Activated CD4-positive, alpha-beta T cell treated with anti-CD3 and anti-CD28 coated beads for 36 hours (primary cell): ENCODE data around the gene RNF224. TPM values are rescaled to one million over a fixed set of nuclear protein-coding genes. Genes with fewer than 3 reads are reported as not detected.

Source experiments
- ATAC-seq: fragments of 200-7000 bp; cut with Tn5 transposase; one replicate; pipeline ENCODE4 v1.10.0; 2021; ENCODE audit warnings: mild to moderate bottlenecking, moderate library complexity
- CTCF ChIA-PET: fragments of 350-600 bp; sonication (Branson Sonifier 250); formaldehyde crosslinking; loops from one replicate; lab custom pipeline; 2021; ENCODE audit warnings: antibody characterized with exemption; lab: Charles Lee
- POLR2A ChIA-PET: fragments of 350-600 bp; sonication (Branson Sonifier 250); formaldehyde crosslinking; loops from one replicate; lab custom pipeline; 2021; ENCODE audit warnings: antibody characterized with exemption, inconsistent platforms; lab: Charles Lee
- DNase-seq: peaks from one replicate; pipeline ENCODE4 v3.0.0-alpha.2; 2020
- H3K27ac Mint-ChIP-seq: one replicate; pipeline ENCODE4 v1.8.0; 2021; ENCODE audit warnings: mixed read lengths
- H3K27me3 Mint-ChIP-seq: one replicate; pipeline ENCODE4 v1.8.0; 2021; ENCODE audit warnings: mixed read lengths
- H3K36me3 Mint-ChIP-seq: one replicate; pipeline ENCODE4 v1.8.0; 2021; ENCODE audit warnings: low read depth, mixed read lengths
- H3K4me1 Mint-ChIP-seq: one replicate; pipeline ENCODE4 v1.8.0; 2021; ENCODE audit warnings: mixed read lengths
- H3K4me3 Mint-ChIP-seq: one replicate; pipeline ENCODE4 v1.8.0; 2021; ENCODE audit warnings: mild to moderate bottlenecking, moderate library complexity, mixed read lengths
- H3K9me3 Mint-ChIP-seq: one replicate; pipeline ENCODE4 v1.8.0; 2021; ENCODE audit warnings: low read depth, mixed read lengths
- intact Hi-C, 2 experiments: fragments of 100-400 bp; cut with DNase I in 1 of 2; cut with micrococcal nuclease in 1 of 2; formaldehyde crosslinking; loops; one replicate each; pipeline versions ENCODE4 v1.14.2 to v1.15.1; 2022 to 2024; cut with DNase I, micrococcal nuclease
- total RNA-seq, 2 experiments: library from RNA; stranded (reverse); gene quantifications; one replicate each; pipeline ENCODE4 v1.2.3, GENCODE V29; 2021

RNF224 gene
- total RNA-seq, 2 experiments from 2014 or later = not detected

DNA sequence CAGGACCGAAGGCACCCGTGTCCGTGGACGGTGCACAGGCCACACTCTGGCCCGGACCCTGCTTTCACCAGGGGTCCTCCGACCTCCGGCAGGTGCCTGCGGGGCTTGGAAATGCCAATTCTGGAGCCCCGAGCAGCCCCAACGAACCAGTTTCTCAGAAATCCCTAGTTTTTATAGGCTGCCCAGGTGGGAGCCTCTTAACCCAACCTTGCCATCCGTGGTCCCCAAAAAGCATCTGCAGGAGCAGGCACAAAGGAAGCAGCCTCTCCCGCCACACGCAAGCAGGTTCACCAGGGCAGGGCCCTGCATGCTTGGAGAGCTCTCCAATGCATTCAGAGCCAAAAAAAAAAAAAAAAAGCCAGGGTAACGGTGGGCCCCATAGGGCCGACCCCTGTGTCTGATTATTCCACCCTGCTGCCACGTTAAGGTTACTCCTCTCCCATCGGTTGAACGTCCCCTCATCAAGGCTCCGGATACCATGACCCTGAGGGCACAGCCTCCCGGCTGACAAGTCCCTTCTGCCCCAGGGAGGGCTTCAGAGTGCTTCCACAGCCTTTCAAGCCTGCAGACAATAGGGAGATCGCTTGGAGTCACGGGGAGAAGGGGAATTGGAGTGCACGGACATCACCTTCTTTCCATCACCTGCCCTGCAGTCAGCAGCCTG is 26.0 kb upstream of the RNF224 start:
- H3K36me3 Mint-ChIP-seq = peaks cover 4% of the 10 kb centered on the region
- CTCF ChIA-PET = interaction anchor here (0.7 to 1.3 kb wide), 9 partner anchors 10 to 115 kb away, joined by 3 to 5 read pairs (median 4); partner anchors contain the start of genes ANAPC2, MAN1B1, NELFB and RNF224
- intact Hi-C loops = loop anchor here in 1 of 2 experiments (5.0 kb wide), 1 partner anchor 314 kb away; the partner anchor contains the start of gene TRAF2

DNA sequence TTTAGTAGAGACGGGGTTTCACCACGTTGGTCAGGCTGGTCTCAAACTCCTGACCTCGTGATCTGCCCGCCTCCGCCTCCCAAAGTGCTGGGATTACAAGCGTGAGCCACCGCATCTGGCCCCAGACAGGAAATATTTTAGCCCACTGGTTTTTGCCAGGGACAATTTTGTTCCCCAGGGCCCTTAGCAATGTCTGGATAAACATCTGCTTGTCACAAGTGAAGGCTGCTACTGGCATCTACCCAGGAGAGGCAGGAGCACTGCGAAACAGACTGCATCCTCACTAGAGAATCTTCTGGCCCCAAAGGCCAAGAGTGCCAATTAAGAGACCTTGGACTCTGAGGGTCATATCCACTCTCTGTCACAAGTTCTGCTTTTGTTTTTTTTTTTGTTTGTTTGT is 24.3 kb upstream of the RNF224 start:
- ChIA-PET CTCF (interaction anchor here (1.9 kb wide), 1 partner anchor 34 kb away, joined by 5 read pairs; no protein-coding TSS in a partner anchor), POLR2A (no interaction called here)
- no peak overlapping the region for H3K27ac Mint-ChIP-seq
- intact Hi-C loops = loop anchor here in 1 of 2 experiments (5.0 kb wide), 1 partner anchor 316 kb away; the partner anchor contains the start of gene TRAF2
- H3K9me3 Mint-ChIP-seq = no peaks in the 10 kb centered on the region
- peaks cover 14% of the 10 kb centered on the region for H3K36me3 Mint-ChIP-seq
- H3K27me3 Mint-ChIP-seq = no peaks in the 10 kb centered on the region
- H3K4me3 Mint-ChIP-seq = no peak overlapping the region
- peaks cover 43% of the 10 kb centered on the region for H3K4me1 Mint-ChIP-seq
- DNase-seq (no peak), ATAC-seq (no peak)

More for the DNA sequence above, 26.0 kb upstream of the RNF224 start:
- no peak for DNase-seq
- POLR2A ChIA-PET = interaction anchor here (0.5 to 1.2 kb wide), 7 partner anchors 12 to 424 kb away, joined by 3 to 8 read pairs (median 4); partner anchors contain the start of genes SSNA1 and TUBB4B
- Mint-ChIP-seq H3K27ac (peak overlapping the region; percentile 76), H3K9me3 (no peaks in the 10 kb centered on the region), H3K4me3 (peak overlapping the region; percentile 79), H3K27me3 (no peaks in the 10 kb centered on the region), H3K4me1 (peaks cover 30% of the 10 kb centered on the region)
- ATAC-seq = no peak

GRCh38 chr9:137204731-137205125 is 22.6 kb upstream of the RNF224 start:
- ChIA-PET CTCF (interaction anchor here (0.6 to 2.4 kb wide), 5 partner anchors 18 to 363 kb away, joined by 3 to 11 read pairs (median 5); partner anchors contain the start of genes RNF208 and RNF224), POLR2A (interaction anchor here (0.7 to 1.0 kb wide), 2 partner anchors 50 to 121 kb away, joined by 3 read pairs; partner anchors contain the start of gene NELFB)
- Mint-ChIP-seq H3K4me1 (peaks cover 39% of the 10 kb centered on the region), H3K36me3 (peaks cover 18% of the 10 kb centered on the region), H3K4me3 (peak overlapping the region; percentile 93), H3K9me3 (no peaks in the 10 kb centered on the region), H3K27ac (peak overlapping the region; percentile 93), H3K27me3 (no peaks in the 10 kb centered on the region)
- DNase-seq (no peak), ATAC-seq (no peak)
- intact Hi-C loops = loop anchor here (1.0 to 5.0 kb wide), 9 partner anchors 15 to 317 kb away; partner anchors contain the start of genes TUBB4B (in 2 of the 2), ANAPC2 (in 1 of the 2), DPP7 (in 1 of the 2) and NELFB (in 1 of the 2)

DNA sequence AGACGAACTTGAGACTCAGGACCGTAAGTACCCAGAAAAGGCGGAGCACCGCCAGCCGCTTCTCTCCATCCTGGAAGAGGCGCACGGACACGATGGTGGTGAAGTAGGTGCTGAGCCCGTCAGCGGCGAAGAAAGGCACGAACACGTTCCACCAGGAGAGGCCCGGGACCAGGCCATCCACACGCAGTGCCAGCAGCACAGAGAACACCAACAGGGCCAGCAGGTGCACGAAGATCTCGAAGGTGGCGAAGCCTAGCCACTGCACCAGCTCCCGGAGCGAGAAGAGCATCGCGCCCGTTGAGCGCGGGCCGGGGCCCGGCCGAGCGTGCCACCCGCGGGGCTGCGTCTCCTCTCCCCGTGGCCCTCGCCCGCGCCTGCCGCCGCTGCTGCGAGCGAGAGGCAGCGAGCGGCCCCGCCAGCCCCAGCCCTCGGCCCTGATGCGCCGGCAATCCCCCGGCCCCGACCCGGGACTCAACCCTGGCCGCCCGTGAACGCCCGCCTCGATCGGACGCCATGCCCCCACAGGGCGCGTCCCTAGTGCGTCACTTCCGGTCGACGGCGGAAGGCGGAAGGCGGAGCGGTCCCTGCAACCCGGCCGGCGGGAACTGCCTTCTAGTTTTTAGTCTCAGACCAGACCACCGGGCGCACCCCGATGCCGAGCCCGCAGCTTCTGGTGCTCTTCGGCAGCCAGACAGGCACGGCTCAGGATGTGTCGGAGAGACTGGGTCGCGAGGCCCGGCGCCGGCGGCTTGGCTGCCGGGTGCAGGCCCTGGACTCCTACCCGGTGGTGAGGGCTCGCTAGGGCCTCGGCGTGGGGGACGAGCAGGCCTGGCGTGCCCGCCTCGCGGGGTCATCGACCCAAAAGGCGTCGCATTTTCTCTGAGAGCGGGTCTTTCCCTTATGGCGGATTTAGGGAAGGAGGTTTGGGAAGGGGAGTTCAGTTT is 21.9 kb upstream of the RNF224 start, which contains the start of the genes NDOR1 and TMEM203:
TSS of gene NDOR1 (plus strand) at position 575 of the 944 bp plus-strand sequence. CDS start at position 653, 78 bp downstream.
TSS of gene TMEM203 (minus strand) at position 523 of the 944 bp plus-strand sequence. CDS start at position 289, 234 bp downstream.
- intact Hi-C loops = loop anchor here (1.0 to 2.0 kb wide), 8 partner anchors 16 to 91 kb away; partner anchors contain the start of genes TUBB4B (in 2 of the 2), ANAPC2 (in 1 of the 2), DPP7 (in 1 of the 2) and NELFB (in 1 of the 2)
- Mint-ChIP-seq H3K27me3 (no peaks in the 10 kb centered on the region), H3K4me1 (peaks cover 39% of the 10 kb centered on the region), H3K36me3 (peaks cover 20% of the 10 kb centered on the region), H3K9me3 (no peaks in the 10 kb centered on the region), H3K27ac (peak within 1 kb of the TSS; percentile 93), H3K4me3 (peak within 1 kb of the TSS; percentile 93)
- POLR2A ChIA-PET = interaction anchor here (0.7 kb wide), 1 partner anchor 122 kb away, joined by 3 read pairs; no protein-coding TSS in a partner anchor
- peak; percentile 53 for ATAC-seq
- peak; percentile 97 for DNase-seq
- CTCF ChIA-PET = interaction anchor here (0.8 to 2.4 kb wide), 3 partner anchors 18 to 364 kb away, joined by 4 to 11 read pairs (median 9); partner anchors contain the start of genes RNF208 and RNF224

GRCh38 chr9:137206602-137207001 is 20.7 kb upstream of the RNF224 start:
- DNase-seq (no peak), ATAC-seq (no peak)
- Mint-ChIP-seq H3K27me3 (no peaks in the 10 kb centered on the region), H3K36me3 (peaks cover 20% of the 10 kb centered on the region), H3K4me1 (peaks cover 35% of the 10 kb centered on the region), H3K9me3 (no peaks in the 10 kb centered on the region), H3K4me3 (peak overlapping the region; percentile 93), H3K27ac (peak overlapping the region; percentile 84)
- CTCF ChIA-PET = interaction anchor here (1.2 to 1.9 kb wide), 3 partner anchors 10 to 30 kb away, joined by 3 to 8 read pairs (median 4); a partner anchor contains a TSS
- intact Hi-C loops = no loop called here
- POLR2A ChIA-PET = interaction anchor here (0.6 kb wide), 1 partner anchor 804 kb away, joined by 3 read pairs; no protein-coding TSS in a partner anchor

GRCh38 chr9:137211532-137211931 is 15.8 kb upstream of the RNF224 start:
- CTCF ChIA-PET = interaction anchor here (1.0 to 1.7 kb wide), 2 partner anchors 11 to 22 kb away, joined by 3 to 4 read pairs; partner anchors contain the start of gene TPRN
- H3K4me1 Mint-ChIP-seq = peaks cover 11% of the 10 kb centered on the region
- POLR2A ChIA-PET = no interaction called here
- no peak overlapping the region for H3K27ac Mint-ChIP-seq
- H3K36me3 Mint-ChIP-seq = peaks cover 20% of the 10 kb centered on the region
- H3K9me3 Mint-ChIP-seq = no peaks in the 10 kb centered on the region
- DNase-seq (no peak), ATAC-seq (no peak)
- H3K27me3 Mint-ChIP-seq = no peaks in the 10 kb centered on the region
- intact Hi-C loops = no loop called here
- H3K4me3 Mint-ChIP-seq = no peak overlapping the region

DNA sequence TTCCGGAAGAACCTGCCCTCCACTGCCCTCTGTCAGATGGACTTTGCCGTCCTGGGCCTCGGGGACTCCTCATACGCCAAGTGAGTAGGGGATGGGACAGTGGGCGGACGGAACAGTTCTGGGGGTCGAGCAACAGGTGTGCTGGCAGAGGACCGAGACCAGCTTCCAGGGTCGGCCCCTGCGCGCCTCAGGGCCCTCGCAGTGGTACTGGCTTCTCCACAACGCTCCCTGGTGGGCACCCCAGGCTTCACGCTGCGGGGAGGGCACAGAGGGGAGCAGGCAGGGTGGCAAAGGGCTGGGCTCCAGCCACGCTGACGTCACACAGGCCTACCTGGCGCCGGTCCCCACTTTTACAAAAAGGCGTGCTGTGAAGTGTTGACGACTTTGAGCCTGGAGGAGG is 14.8 kb upstream of the RNF224 start:
- H3K27me3 Mint-ChIP-seq = no peaks in the 10 kb centered on the region
- ChIA-PET POLR2A (no interaction called here), CTCF (interaction anchor here (1.0 kb wide), 1 partner anchor 23 kb away, joined by 3 read pairs; no protein-coding TSS in a partner anchor)
- H3K27ac Mint-ChIP-seq = no peak overlapping the region
- H3K9me3 Mint-ChIP-seq = no peaks in the 10 kb centered on the region
- intact Hi-C loops = no loop called here
- peaks cover 1% of the 10 kb centered on the region for H3K4me1 Mint-ChIP-seq
- peaks cover 12% of the 10 kb centered on the region for H3K36me3 Mint-ChIP-seq
- H3K4me3 Mint-ChIP-seq = no peak overlapping the region
- ATAC-seq = no peak
- DNase-seq = no peak

GRCh38 chr9:137213160-137214060 is 13.9 kb upstream of the RNF224 start:
- Mint-ChIP-seq H3K9me3 (no peaks in the 10 kb centered on the region), H3K36me3 (peaks cover 10% of the 10 kb centered on the region), H3K4me1 (no peaks in the 10 kb centered on the region), H3K27me3 (no peaks in the 10 kb centered on the region), H3K4me3 (no peak overlapping the region), H3K27ac (no peak overlapping the region)
- no peak for ATAC-seq
- ChIA-PET CTCF (no interaction called here), POLR2A (no interaction called here)
- intact Hi-C loops = no loop called here
- no peak for DNase-seq

DNA sequence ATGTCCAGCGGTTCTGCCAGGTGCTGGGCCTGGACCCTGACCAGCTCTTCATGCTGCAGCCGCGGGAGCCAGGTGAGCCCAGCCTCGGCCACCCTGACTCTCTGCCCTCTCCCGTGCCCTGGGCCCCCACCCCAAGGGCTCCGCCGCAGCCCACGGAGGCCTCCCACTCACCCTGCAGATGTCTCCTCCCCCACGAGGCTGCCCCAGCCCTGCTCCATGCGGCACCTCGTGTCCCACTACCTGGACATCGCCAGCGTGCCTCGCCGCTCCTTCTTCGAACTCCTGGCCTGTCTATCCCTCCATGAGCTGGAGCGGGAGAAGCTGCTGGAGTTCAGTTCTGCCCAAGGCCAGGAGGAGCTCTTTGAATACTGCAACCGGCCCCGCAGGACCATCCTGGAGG is 12.7 kb upstream of the RNF224 start:
- ATAC-seq = no peak
- ChIA-PET POLR2A (interaction anchor here (0.8 kb wide), 1 partner anchor 22 kb away, joined by 3 read pairs; no protein-coding TSS in a partner anchor), CTCF (no interaction called here)
- peaks cover 6% of the 10 kb centered on the region for H3K36me3 Mint-ChIP-seq
- no peaks in the 10 kb centered on the region for H3K27me3 Mint-ChIP-seq
- no peaks in the 10 kb centered on the region for H3K9me3 Mint-ChIP-seq
- H3K4me3 Mint-ChIP-seq = no peak overlapping the region
- H3K4me1 Mint-ChIP-seq = no peaks in the 10 kb centered on the region
- H3K27ac Mint-ChIP-seq = no peak overlapping the region
- intact Hi-C loops = no loop called here
- no peak for DNase-seq
